Breast epithelium (tissue), 3 donors: ENCODE measurements around the gene OR51A4.

Experiments
- POLR2A ChIP-seq: fragments of 450-650 bp; IDR thresholded peaks from one replicate; pipeline ENCODE4 v1.6.1; 2016; ENCODE audit warnings: antibody characterized with exemption, mild to moderate bottlenecking, moderate library complexity
- POLR2AphosphoS5 ChIP-seq, 3 donors: sonication (generic); formaldehyde crosslinking; IDR thresholded peaks; one replicate each; pipeline ENCODE4 v1.6.1; 2017; ENCODE audit warnings: antibody characterized with exemption in 3 of 3
- TF ChIP-seq, protein P1 (sequence below), 3 donors: fragments of 450-650 bp; IDR thresholded peaks; one replicate each; pipeline ENCODE4 v1.5.1; 2016 to 2017; ENCODE audit warnings: antibody characterized with exemption in 3 of 3, mild to moderate bottlenecking in 3 of 3, moderate library complexity in 3 of 3

- TF ChIP-seq, protein P1, sequence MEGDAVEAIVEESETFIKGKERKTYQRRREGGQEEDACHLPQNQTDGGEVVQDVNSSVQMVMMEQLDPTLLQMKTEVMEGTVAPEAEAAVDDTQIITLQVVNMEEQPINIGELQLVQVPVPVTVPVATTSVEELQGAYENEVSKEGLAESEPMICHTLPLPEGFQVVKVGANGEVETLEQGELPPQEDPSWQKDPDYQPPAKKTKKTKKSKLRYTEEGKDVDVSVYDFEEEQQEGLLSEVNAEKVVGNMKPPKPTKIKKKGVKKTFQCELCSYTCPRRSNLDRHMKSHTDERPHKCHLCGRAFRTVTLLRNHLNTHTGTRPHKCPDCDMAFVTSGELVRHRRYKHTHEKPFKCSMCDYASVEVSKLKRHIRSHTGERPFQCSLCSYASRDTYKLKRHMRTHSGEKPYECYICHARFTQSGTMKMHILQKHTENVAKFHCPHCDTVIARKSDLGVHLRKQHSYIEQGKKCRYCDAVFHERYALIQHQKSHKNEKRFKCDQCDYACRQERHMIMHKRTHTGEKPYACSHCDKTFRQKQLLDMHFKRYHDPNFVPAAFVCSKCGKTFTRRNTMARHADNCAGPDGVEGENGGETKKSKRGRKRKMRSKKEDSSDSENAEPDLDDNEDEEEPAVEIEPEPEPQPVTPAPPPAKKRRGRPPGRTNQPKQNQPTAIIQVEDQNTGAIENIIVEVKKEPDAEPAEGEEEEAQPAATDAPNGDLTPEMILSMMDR (IDR thresholded peaks at IDR 0.05), result no peak
- no peak for TF ChIP-seq POLR2A
- no peak for TF ChIP-seq POLR2AphosphoS5 (IDR thresholded peaks at IDR 0.05)
These were observed 35.3 kb upstream of the OR51A4 start for GRCh38 chr11:4982678-4983077.
